Lower leg skin (tissue), 4 donors: ENCODE data around the gene DLGAP1. TPM values are rescaled to one million over a fixed set of nuclear protein-coding genes. Genes with fewer than 3 reads are reported as not detected.

Experiments
- DNase-seq, 2 donors: peaks; one replicate each; pipeline ENCODE4 v3.0.0-alpha.2; 2019; ENCODE audit warnings: low spot score in 2 of 2
- H3K4me3 ChIP-seq: fragments of 200-600 bp; sonication (generic); 2 replicates; pipeline ENCODE4 v1.5.1; 2017; ENCODE audit warnings: mild to moderate bottlenecking, low read depth; ENCODE audit not compliant: poor library complexity, severe bottlenecking
- CTCF ChIP-seq, 3 donors: fragments of 450-650 bp; IDR thresholded peaks; one replicate each; pipeline ENCODE4 v1.5.1; 2016; ENCODE audit warnings: antibody characterized with exemption in 3 of 3, mild to moderate bottlenecking in 3 of 3, moderate library complexity in 2 of 3
- POLR2A ChIP-seq, 2 donors: fragments of 450-650 bp; IDR thresholded peaks; one replicate each; pipeline ENCODE4 v1.6.1; 2016 to 2017; ENCODE audit warnings: antibody characterized with exemption in 2 of 2, mild to moderate bottlenecking in 1 of 2, moderate library complexity in 1 of 2
- WGBS, 2 donors: methylation state at CpG; one replicate each; pipeline ENCODE4 v1.1.5; 2018; 5-methylcytosine and 5-hydroxymethylcytosine counted together
- intact Hi-C: fragments of 100-400 bp; cut with DNase I; formaldehyde crosslinking; loops from one replicate; pipeline ENCODE4 v1.15.0; 2023; ENCODE audit warnings: low total_unique reads
- total RNA-seq, 4 donors: library from RNA; depleted of rRNA; stranded (reverse); fragments of >200 nt; gene quantifications; one replicate each; pipeline ENCODE4 v1.1.0, GENCODE V29; 2016

The DLGAP1 gene
- total RNA-seq, 4 donors from 2014 or later = 0.34 to 1.3 (median 0.82) TPM

- intact Hi-C loops = no loop called here
- DNase-seq = no peak
- no peak for TF ChIP-seq POLR2A (IDR thresholded peaks at IDR 0.05)
- no peak for TF ChIP-seq CTCF (IDR thresholded peaks at IDR 0.05)
- 95% methylated on average over 9 of the region's 9 CpGs for WGBS, 2 donors
- no peak overlapping the region for H3K4me3 ChIP-seq
Observed at GRCh38 chr18:3468066-3468705, 986.9 kb downstream of the DLGAP1 start.

GRCh38 chr18:3466872-3467271 is 988.2 kb downstream of the DLGAP1 start:
- DNase-seq = no peak
- H3K4me3 ChIP-seq = no peak overlapping the region
- intact Hi-C loops = no loop called here
- TF ChIP-seq POLR2A (IDR thresholded peaks at IDR 0.05) = no peak
- TF ChIP-seq CTCF (IDR thresholded peaks at IDR 0.05) = no peak
- 51 to 53% methylated on average over 2 of the region's 2 CpGs for WGBS, 2 donors

- TF ChIP-seq CTCF (IDR thresholded peaks at IDR 0.05) (no peak), POLR2A (IDR thresholded peaks at IDR 0.05) (no peak)
- no peak overlapping the region for H3K4me3 ChIP-seq
- DNase-seq = peak in 1 of 2 donors; percentile 48
- intact Hi-C loops = no loop called here
- WGBS, 2 donors = 19 to 24% methylated on average over 5 of the region's 5 CpGs
Observed at GRCh38 chr18:3466045-3466444, 989.1 kb downstream of the DLGAP1 start.

- WGBS, 2 donors = 47 to 50% methylated on average over 2 of the region's 2 CpGs
- intact Hi-C loops = no loop called here
- DNase-seq = no peak
- H3K4me3 ChIP-seq = no peak overlapping the region
- TF ChIP-seq CTCF (IDR thresholded peaks at IDR 0.05) (no peak), POLR2A (IDR thresholded peaks at IDR 0.05) (no peak)
Observed at GRCh38 chr18:3463051-3463450, 992.1 kb downstream of the DLGAP1 start.

GRCh38 chr18:3461704-3462103 is 993.4 kb downstream of the DLGAP1 start:
- no peak for TF ChIP-seq POLR2A (IDR thresholded peaks at IDR 0.05)
- no peak for TF ChIP-seq CTCF (IDR thresholded peaks at IDR 0.05)
- H3K4me3 ChIP-seq = no peak overlapping the region
- WGBS, 2 donors = 97 to 99% methylated on average over 5 of the region's 5 CpGs
- intact Hi-C loops = no loop called here
- no peak for DNase-seq

GRCh38 chr18:3460823-3461398 is 994.2 kb downstream of the DLGAP1 start:
- TF ChIP-seq CTCF (IDR thresholded peaks at IDR 0.05) (no peak), POLR2A (IDR thresholded peaks at IDR 0.05) (no peak)

More at GRCh38 chr18:3460823-3461398, 994.2 kb downstream of the DLGAP1 start:
- no peak overlapping the region for H3K4me3 ChIP-seq
- 84 to 86% methylated on average over 4 of the region's 4 CpGs for WGBS, 2 donors
- intact Hi-C loops = no loop called here
- DNase-seq = no peak
